ENCODE data around the gene TRIM41.

- TF ChIP-seq EZH2 (IDR thresholded peaks at IDR 0.05; ENCODE audit: low read depth, unreplicated experiment) (no peak), CTCF (conservative IDR thresholded peaks at IDR 0.05; ENCODE audit: low read depth in 2 of 2) (no peak), JUNB (IDR thresholded peaks at IDR 0.05; ENCODE audit: unreplicated experiment) (no peak), POLR2AphosphoS5 (IDR thresholded peaks at IDR 0.05; ENCODE audit: low read depth) (no peak), NANOG (IDR thresholded peaks at IDR 0.05; ENCODE audit: borderline replicate concordance) (no peak), REST (IDR thresholded peaks at IDR 0.05; ENCODE audit: unreplicated experiment) (no peak), EZH2phosphoT487 (IDR thresholded peaks at IDR 0.05; ENCODE audit: unreplicated experiment) (no peak), STAT1 (IDR thresholded peaks at IDR 0.05; ENCODE audit: unreplicated experiment) (no peak), ZNF114 (CRISPR knock-in tag; IDR thresholded peaks at IDR 0.05) (no peak), CREB1 (CRISPR knock-in tag; IDR thresholded peaks at IDR 0.05; ENCODE audit: low read depth) (no peak), ZNF331 (CRISPR knock-in tag; IDR thresholded peaks at IDR 0.05; ENCODE audit: low read depth) (no peak), ETS1 (IDR thresholded peaks at IDR 0.05) (no peak), ZNF462 (CRISPR knock-in tag; IDR thresholded peaks at IDR 0.05) (no peak)
Measured at GRCh38 chr5:181280251-181280762, 57.2 kb downstream of the TRIM41 start.

All from GM23338 (cell line).